GM19035 (cell line): ENCODE data around the gene PCDH15.
"Not testable (repeated sequence)": the region's sequence is repeated elsewhere in the genome, so short reads cannot be mapped to it uniquely, and the experiment has no call there.

ENCODE experiments used
- ATAC-seq: cut with Tn5 transposase; IDR thresholded peaks from one replicate; pipeline ENCODE4 v1.9.1; 2021; ENCODE audit not compliant: unreplicated experiment

The PCDH15 gene

DNA sequence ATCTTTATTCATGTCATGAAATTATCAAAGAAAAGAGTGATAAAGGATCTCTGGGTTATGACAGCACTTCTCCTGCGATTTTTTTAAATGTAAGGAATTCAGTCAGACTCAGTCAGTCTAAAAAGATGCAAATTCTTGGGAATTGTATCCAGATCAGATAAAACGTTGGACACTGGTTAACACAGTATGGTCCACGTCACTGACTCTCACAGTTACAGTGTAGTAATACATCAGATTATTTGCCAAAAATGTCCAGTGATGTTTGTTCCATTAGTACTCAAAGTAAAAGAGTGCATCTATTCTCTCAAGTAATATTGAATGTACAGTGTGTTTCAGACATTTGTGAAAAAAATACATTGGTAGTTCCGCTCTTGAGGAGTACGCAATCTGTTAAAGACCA lies 224.5 kb downstream of the PCDH15 start:
- ATAC-seq, result no peak

DNA sequence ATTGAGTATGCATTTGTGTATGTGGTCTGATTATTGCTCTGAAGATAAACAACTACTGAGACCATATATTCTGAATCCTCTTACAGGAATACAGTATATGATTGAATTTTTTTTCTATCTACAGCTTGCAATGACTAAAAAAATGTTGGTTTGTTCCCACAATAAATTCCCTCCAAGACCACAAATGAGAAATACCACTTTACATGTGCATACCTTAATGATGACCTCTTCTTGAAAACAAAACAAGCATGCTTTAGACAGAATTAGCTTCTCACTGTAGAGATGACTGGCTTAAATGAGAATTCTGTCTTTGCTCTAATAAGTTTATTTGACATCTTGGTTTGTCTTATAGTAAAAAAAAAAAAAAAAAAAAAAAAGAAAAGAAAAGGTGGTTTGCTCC lies 241.5 kb downstream of the PCDH15 start:
- ATAC-seq, result no peak

DNA sequence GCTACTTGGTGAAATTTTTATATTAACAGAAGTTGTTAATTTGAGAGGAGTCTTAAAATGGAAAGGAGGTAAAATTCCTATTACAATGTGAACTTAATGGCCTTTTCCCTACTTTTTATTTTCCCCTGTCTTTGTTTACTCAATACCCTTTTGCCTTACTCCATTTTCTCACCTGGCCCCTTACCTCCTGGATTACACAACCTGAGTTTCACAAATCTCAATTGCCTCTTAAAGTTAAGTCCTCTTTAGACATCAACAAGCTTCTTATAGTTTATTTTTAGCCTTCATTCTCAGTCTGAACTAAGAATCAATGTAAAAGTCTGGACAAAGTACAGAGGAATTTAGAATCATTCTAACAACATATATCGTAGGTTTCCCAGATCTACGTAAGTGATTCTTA lies 247.0 kb downstream of the PCDH15 start:
- no peak for ATAC-seq

DNA sequence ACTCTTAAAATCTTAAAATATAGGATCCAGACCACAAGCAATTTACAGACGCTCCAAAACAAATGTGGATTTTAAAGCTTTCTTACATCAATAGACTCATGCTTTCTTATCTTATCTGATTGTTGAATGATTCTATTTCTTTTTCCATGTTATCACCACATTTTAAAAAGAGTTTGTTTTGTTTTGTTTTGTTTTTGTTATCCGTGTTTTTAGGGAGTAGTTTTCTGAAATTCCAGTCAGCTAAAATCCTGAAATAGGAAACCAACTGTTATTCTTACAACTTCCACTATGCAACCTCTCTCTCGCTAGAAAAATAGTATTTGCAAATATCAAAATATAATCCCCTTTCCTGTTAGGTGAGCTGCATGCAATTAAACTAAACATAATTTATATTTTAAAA lies 251.0 kb downstream of the PCDH15 start:
- ATAC-seq, result no peak

DNA sequence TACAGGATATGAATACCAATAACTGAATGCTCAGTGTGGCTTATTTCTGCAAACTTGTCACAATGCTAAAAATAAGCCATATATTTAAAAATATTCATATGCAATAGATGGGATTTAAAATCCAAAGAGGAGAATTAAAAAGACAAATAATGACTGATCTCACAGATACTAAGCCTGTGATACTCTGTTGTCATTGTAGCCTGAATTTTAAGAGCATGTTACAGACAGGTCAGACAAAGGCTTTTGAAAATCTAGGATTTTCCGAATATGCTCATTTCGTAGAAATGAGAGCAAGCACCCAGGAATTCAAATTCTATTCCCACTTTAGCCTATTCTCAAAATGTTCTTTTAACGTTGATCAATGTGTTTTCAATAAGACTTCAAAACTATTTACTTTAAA lies 269.7 kb downstream of the PCDH15 start:
- no peak for ATAC-seq

DNA sequence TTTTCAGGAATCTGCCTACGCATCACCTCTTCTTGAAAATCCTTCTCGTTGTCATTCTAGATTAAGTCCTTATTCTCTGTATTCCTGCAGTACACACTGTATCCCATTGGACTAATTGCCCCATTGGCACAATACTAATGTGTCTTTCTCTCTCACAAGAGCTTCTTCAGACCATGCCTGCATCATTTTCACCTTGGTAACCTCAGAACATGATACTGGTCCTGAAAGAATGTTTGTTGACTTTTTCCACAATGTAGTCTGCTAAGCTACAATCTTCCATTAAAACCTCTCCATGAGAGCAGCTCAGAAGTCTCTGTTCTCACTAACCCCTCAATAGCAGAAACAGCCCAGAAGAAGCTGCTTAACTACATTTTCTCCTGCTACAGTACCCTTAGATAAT lies 270.7 kb downstream of the PCDH15 start:
- no peak for ATAC-seq

DNA sequence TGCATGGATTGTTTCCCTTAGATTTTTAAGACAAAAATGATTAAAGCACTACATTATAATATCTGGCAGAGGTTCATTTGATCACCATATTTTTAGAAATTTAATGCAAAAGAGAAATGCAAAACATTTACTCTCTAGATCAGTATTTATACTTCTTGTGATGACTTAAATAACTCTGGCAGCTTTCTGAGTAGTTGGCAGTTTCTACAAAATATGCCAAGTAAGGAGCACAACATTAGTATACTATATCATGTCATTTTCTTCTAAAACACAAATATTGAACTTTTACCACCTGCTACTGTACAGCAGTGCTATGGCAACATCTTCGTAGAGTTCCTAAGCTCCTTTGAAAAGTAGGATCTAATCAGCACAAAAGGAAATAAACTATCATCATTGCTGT lies 275.2 kb downstream of the PCDH15 start:
- no peak for ATAC-seq

DNA sequence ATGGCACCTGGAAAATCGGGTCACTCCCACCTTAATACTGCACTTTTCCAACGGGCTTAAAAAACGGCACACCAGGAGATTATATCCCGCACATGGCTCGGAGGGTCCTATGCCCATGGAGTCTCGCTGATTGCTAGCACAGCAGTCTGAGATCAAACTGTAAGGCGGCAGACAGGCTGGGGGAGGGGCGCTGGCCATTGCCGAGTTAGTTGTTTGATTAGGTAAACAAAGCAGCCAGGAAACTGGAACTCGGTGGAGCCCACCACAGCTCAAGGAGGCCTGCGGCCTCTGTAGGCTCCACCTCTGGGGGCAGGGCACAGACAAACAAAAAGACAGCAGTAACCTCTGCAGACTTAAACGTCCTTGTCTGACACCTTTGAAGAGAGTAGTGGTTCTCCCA lies 285.8 kb downstream of the PCDH15 start:
- not testable (repeated sequence) for ATAC-seq

DNA sequence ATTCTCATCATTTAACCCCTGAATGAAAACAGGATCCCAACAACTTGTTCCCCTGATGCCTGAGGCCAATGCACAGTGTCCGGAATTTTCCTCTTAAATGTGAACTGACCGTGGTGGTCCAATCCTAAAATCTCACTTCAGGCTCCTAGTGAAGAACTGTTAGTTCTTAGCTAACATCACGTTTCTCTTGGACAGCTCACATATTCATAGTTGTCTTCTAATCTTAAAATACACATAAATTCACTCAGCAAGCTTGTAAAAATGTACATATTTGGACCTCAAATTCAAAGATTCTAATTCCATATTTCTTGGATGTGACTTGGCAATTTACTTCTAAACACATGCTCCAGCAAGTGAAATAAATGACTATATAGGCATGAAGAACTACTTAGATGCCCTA lies 297.2 kb downstream of the PCDH15 start:
- no peak for ATAC-seq

DNA sequence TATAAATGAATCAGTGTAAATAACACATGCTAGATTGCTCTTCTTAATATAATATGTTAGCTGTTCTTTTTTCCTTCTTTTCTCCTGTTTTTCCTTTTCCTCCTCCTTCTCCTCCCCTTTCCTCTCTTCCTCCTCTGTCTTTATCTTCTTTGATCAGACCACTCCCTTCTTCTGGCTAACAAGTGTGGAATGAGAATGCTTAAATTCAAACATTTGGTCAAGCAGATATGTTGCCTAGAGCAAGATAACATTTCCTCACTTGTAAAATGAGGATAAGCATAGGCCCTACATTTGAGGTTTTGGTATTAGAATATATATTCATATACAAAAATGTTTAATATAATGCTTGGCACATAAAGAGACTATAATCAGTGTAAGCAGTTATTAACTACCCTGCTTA lies 299.1 kb downstream of the PCDH15 start:
- ATAC-seq, result no peak

DNA sequence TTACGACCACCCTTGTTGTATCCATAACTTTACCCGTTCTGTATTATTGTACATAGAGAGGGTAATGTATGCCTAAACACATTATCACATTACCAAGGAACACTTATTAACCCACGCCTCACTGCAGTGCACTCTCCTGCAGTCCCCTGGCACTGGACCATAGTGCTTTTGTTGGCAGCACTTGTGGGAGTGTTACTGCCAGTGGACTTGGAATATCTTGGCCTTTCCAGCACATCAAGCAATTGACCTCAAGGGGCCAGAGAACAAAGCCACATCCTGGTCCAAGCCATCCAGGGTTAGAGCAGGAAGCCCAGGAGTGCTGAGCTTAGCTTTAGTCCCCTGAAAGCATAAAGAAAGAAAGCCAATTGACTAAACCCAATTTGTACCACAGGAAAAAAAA lies 304.2 kb downstream of the PCDH15 start:
- no peak for ATAC-seq

DNA sequence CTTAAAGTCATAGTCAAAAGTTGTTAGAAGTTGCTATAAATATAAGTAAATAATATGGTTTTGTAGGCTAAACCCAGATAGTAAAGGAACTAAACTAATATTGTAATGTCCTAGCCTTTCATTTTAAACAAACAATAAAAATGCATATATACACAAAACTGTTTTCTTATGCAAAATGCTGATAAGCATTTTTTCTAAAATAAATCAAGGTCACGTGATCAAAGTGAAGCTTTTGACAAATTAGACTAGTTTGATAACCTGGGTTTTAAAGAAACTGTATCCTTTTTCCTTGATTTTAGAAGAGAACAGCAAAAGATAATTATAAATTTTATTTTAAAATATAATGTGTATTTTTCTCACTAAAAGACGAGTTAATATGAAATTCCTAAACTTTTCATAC lies 313.3 kb downstream of the PCDH15 start:
- no peak for ATAC-seq

DNA sequence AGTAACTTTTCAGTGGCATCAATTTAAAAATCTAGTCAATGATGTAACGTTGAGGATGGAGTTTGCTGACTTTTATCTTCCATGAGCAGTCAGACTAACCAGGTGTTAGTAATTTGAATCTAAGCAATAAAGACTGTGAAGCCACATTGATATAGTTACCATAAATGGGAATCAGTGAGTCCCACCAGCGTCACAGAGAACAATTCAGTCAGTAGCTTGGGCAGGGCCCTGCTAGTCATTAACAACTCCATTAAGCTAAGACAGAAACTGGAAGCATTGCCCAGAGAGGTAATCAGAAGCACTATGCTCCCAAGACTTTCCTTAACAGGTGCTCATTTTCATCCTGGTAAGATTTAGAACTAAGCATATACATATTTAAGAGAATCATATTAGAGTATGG lies 315.1 kb downstream of the PCDH15 start:
- no peak for ATAC-seq

DNA sequence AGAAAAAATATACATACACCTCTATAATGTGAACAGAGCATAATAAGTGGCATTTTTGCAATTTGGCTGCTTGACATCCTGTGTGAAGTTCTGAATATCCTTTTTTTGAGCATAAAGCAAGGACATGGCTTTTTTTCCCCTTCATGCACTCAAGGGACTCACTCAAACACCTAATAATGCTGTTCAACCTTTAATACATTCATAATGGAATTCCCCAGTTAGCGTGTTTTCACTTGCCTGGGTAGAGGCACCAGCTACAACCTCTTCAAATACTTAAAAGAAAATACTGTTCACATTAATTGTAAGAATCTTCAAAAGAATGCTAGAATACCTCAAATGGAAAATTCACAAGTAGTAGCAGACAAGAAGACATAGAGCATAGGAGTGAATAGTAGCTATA lies 316.8 kb downstream of the PCDH15 start:
- ATAC-seq, result no peak

DNA sequence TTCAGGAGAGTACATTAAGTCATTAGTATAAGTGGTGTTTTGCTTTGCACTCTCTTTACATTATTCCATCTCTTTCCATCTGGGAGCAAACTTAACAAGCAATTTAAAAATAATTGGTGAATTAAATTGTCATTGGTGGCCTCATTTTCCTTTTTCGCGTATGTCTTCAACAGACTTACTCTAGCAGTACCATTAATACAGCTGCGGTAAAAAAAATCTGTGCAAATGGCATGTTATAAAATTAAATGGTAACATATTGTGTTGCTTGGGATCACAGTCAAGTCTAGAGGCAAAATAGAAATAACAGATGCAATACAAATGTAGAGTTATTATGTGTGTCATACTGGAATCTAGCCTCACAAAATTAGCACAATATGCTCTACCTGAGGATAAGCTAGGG lies 322.4 kb downstream of the PCDH15 start:
- ATAC-seq, result no peak

DNA sequence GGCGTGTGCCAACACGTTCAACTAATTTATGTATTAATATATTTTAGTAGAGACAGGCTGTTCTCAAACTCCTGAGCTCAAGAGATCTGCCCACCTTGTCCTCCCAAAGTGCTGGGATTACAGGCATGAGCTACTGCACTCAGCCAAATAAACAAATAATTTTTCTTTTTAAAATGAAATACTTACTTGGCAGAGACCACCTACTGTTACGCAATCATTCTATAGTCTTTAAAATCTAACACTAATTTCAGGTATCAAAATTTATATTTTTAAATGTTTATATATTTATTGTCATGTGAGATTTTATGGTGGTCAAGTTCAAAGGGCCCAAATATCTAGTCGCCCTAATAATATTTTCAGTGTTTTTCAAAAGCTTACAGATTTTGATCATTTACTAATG lies 323.3 kb downstream of the PCDH15 start:
- ATAC-seq, result no peak

DNA sequence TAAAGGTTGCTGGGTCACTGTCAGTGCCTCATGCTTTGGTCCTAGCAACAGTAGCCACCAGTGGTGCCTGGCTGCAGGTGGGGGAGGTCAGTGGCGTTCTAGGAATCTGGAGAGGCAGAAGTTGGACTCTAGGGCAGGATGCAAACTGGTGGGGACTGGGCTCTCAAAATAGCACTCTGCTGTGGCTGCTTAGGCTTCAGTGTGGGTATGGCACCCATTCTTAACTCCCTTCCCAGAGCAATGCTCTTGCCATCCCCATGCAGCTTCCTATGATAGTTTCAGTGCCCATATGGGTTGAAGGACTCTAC lies 330.8 kb downstream of the PCDH15 start:
- ATAC-seq, result no peak

DNA sequence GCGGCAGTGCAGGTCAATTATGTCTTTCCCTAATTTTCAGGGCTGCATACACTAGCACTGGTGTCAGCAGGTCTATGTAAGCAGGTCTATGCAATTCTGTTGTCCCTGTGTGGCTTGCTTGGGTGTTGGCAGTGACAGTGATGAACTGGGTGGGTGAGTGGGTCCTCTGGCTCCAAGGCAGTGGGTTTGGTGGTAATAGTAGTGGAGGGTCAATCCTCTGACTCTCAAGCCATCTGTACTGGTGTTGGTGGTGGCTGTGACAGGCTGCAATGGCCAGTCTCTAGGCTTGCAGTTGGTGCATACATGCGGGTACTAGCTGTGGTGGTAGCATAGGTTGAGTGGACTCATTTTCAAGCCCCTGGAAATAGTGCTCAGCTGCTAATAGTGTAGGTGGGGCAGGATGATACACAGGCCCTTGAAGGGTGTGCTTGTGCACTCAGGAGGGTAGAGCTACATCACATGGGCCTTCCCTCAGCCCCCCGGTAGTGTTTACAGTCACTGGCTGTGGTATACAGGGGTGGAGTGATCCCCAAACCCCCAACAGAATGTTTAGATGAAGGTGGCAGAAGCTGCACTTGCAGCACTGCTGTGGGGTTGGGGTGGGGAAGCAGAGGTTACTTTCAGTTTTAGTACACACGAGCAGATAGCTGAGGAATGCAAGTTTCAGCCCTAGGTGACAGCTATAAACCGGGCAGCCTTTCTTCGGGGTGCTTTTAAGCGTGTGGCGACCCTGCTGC lies 331.3 kb downstream of the PCDH15 start:
- no peak for ATAC-seq

DNA sequence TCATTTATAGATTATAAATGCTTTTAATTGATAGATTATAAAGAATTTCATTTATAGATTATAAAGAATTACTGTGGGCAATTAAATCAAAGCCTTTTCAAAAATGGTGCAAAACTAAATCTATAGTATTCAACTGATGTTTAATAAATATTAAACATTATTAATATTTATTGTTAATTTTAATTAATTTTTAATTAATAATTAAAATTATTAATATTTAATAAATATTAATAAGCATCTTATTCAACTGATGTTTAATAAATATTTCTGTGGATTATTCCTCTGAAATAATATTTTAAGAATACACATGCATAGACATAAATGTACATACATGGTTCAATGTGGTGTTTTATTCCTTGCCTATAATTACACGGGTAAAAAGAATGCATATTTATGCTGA lies 346.8 kb downstream of the PCDH15 start:
- ATAC-seq, result no peak

DNA sequence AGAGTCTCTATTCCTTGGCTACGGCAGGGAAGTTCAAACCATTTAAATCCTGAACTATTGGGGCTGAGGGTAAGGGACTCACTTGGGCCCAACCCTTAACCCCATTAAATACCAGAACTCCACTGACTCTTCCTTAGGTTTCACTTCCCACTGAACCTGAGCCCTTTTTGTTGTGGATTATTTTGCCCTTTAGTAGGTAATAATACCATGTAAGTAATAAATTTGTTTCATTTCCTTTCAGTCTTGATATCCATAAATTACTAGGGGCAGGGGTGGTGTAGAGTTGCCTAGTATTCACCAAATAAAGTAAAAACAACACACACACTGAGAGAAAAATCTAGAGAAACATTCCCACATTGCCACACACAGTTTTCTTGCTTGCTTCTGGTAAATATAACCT lies 352.0 kb downstream of the PCDH15 start:
- no peak for ATAC-seq

DNA sequence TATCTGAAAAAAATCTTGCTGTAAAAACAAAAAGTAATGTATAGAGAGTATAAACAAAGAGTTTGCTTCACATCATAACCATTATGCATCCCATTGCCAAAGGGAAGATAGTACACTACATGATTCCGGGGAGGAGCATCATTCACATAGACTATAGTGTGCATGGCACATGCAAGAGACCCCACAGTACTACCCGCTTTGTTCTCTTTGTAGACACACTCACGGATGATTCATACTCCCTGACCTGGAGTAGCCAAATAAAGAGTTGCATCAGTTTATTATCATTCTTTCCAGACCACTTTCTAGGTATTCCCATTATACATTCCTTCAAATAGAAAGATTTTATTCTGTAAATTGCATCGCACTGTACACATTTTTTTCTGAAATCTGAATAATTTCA lies 356.9 kb downstream of the PCDH15 start:
- no peak for ATAC-seq

DNA sequence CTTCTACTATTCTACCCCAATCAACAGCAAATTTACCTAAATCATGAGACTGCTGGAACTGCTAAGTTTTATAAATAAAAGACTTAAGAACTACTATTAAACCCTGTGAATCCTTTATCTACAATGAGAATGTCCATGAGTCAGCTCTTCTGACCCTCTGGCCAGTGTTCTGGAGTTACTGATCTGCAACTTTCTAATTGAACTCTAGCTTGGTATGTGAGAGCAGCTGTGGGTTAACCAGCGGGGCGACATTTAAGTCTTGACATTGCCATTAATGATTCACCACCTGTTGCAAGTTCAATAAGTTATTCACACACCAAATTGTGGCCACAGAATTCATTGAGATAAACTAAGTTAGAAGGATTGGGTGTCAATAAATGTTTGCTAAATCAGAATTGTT lies 359.8 kb downstream of the PCDH15 start:
- ATAC-seq, result no peak

DNA sequence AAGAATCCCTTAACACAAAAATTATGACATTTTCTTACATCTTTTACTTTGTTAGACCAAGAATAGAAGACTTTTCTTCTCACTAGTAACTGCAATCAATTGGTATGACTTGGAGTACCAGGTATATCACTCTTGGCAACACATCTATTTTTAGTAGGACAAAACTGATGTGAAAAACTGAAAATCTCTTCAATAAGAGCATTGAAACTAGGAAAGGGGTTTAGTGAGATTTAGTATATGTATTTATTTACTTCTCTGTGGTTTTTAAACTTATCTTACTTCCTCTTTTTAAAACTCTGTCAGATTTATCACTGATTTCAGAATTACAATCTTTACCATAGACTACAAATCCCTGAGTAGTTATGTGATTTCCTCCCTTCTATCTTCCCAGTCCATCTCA lies 366.2 kb downstream of the PCDH15 start:
- peak; percentile 62 for ATAC-seq

DNA sequence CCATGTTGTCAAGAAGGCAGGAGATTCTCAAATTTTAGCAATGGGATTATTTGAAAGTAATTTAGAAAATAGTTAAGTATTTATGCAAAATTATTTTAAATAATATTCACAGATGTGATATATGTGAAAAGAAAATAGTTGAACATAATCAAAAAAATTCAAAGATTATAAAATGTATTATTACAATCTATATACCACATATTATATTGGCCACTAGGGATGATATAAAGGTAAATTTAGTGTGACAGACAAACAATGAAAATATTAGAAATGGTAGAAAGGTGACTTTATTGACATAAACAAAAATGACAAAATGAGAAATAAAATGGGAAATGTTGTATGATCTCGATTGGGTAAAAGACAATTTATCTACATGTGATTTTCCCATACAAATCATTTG lies 385.5 kb downstream of the PCDH15 start:
- ATAC-seq, result no peak
